SK-N-SH treated with all-trans-retinoic acid at 6 μM for 48 hours (cell line): ENCODE data around the gene RAB1A.

Experiments
- ATAC-seq: fragments of 200-7000 bp; cut with Tn5 transposase; 3 replicates; pipeline ENCODE4 v1.9.1; 2020; ENCODE audit warnings: mild to moderate bottlenecking, moderate library complexity
- ARNTL ChIP-seq: fragments of 450-650 bp; formaldehyde crosslinking; IDR thresholded peaks from 2 replicates; pipeline ENCODE4 v1.5.0; 2020; ENCODE audit warnings: low read depth, mild to moderate bottlenecking, moderate library complexity, borderline replicate concordance
- BACH2 ChIP-seq: fragments of 250-450 bp; sonication (Bioruptor Pico); IDR thresholded peaks from 2 replicates; pipeline ENCODE4 v1.9.0; 2021; ENCODE audit warnings: mild to moderate bottlenecking, borderline replicate concordance
- CSDC2 ChIP-seq: fragments of 250-450 bp; sonication (Bioruptor Pico); IDR thresholded peaks from 2 replicates; pipeline ENCODE4 v1.5.0; 2020; ENCODE audit warnings: mild to moderate bottlenecking, moderate library complexity
- ESRRG ChIP-seq: fragments of 250-450 bp; sonication (Bioruptor Pico); IDR thresholded peaks from 2 replicates; pipeline ENCODE4 v1.6.1; 2021; ENCODE audit warnings: mild to moderate bottlenecking
- GLIS3 ChIP-seq: fragments of 250-450 bp; sonication (Bioruptor Pico); IDR thresholded peaks from 2 replicates; pipeline ENCODE4 v1.5.0; 2020; ENCODE audit warnings: mild to moderate bottlenecking, moderate library complexity
- ISL1 ChIP-seq: fragments of 250-450 bp; sonication (Bioruptor Pico); IDR thresholded peaks from 2 replicates; pipeline ENCODE4 v2.1.2; 2022; ENCODE audit warnings: mild to moderate bottlenecking, moderate library complexity
- OSR1 ChIP-seq: fragments of 250-450 bp; sonication (Bioruptor Pico); IDR thresholded peaks from 2 replicates; pipeline ENCODE4 v1.8.0; 2022; ENCODE audit warnings: moderate library complexity, mild to moderate bottlenecking, inconsistent platforms
- PATZ1 ChIP-seq: fragments of 250-450 bp; sonication (Bioruptor Pico); IDR thresholded peaks from 2 replicates; pipeline ENCODE4 v1.8.0; 2020; ENCODE audit warnings: mild to moderate bottlenecking, moderate library complexity, borderline replicate concordance
- POU6F1 ChIP-seq: fragments of 250-450 bp; sonication (Bioruptor Pico); IDR thresholded peaks from 2 replicates; pipeline ENCODE4 v1.8.0; 2021; ENCODE audit warnings: low read depth, mild to moderate bottlenecking, moderate library complexity, borderline replicate concordance
- PPARA ChIP-seq: fragments of 250-450 bp; sonication (Bioruptor Pico); IDR thresholded peaks from 2 replicates; pipeline ENCODE4 v1.5.0; 2020; ENCODE audit warnings: mild to moderate bottlenecking, borderline replicate concordance
- RARB ChIP-seq: fragments of 250-450 bp; sonication (Bioruptor Pico); IDR thresholded peaks from 2 replicates; pipeline ENCODE4 v1.8.0; 2021; ENCODE audit warnings: mild to moderate bottlenecking, moderate library complexity
- SNAI2 ChIP-seq: fragments of 250-450 bp; sonication (Bioruptor Pico); IDR thresholded peaks from 2 replicates; pipeline ENCODE4 v1.5.0; 2020; ENCODE audit warnings: mild to moderate bottlenecking, moderate library complexity
- TCF4 ChIP-seq: fragments of 250-450 bp; sonication (Bioruptor Pico); IDR thresholded peaks from 2 replicates; pipeline ENCODE4 v1.8.0; 2021; ENCODE audit warnings: mild to moderate bottlenecking, moderate library complexity, borderline replicate concordance
- TOX ChIP-seq: fragments of 250-450 bp; sonication (Bioruptor Pico); IDR thresholded peaks from 2 replicates; pipeline ENCODE4 v1.8.0; 2021; ENCODE audit warnings: mild to moderate bottlenecking, moderate library complexity, borderline replicate concordance
- ZC3H10 ChIP-seq: fragments of 250-450 bp; sonication (Bioruptor Pico); IDR thresholded peaks from 2 replicates; pipeline ENCODE4 v1.5.1; 2021; ENCODE audit warnings: mild to moderate bottlenecking, moderate library complexity
- ZFP3 ChIP-seq: fragments of 250-450 bp; sonication (Bioruptor Pico); IDR thresholded peaks from 2 replicates; pipeline ENCODE4 v1.5.0; 2020; ENCODE audit warnings: mild to moderate bottlenecking, moderate library complexity
- ZFP30 ChIP-seq: fragments of 450-650 bp; formaldehyde crosslinking; IDR thresholded peaks from 2 replicates; pipeline ENCODE4 v1.5.0; 2022; ENCODE audit warnings: mild to moderate bottlenecking, moderate library complexity
- ZNF565 ChIP-seq: fragments of 450-650 bp; formaldehyde crosslinking; conservative IDR thresholded peaks from 2 replicates; pipeline ENCODE4 v1.5.0; 2020; ENCODE audit warnings: low read depth, mild to moderate bottlenecking, moderate library complexity
- ZNF70 ChIP-seq: fragments of 450-650 bp; formaldehyde crosslinking; IDR thresholded peaks from 2 replicates; pipeline ENCODE4 v1.5.0; 2020; ENCODE audit warnings: mild to moderate bottlenecking, moderate library complexity
- ZNF8 ChIP-seq: fragments of 450-650 bp; formaldehyde crosslinking; IDR thresholded peaks from 2 replicates; pipeline ENCODE4 v1.5.0; 2020; ENCODE audit warnings: mild to moderate bottlenecking, moderate library complexity
- TF ChIP-seq, protein P1 (sequence below): fragments of 250-450 bp; sonication (Bioruptor Pico); IDR thresholded peaks from 2 replicates; pipeline ENCODE4 v1.5.1; 2021; ENCODE audit warnings: mild to moderate bottlenecking, moderate library complexity
- TF ChIP-seq, protein P2 (sequence below): fragments of 250-450 bp; sonication (Bioruptor Pico); IDR thresholded peaks from 2 replicates; pipeline ENCODE4 v1.5.1; 2020; ENCODE audit warnings: low read depth, mild to moderate bottlenecking, moderate library complexity
- TF ChIP-seq, protein P3 (sequence below): fragments of 250-450 bp; sonication (Bioruptor Pico); IDR thresholded peaks from 2 replicates; pipeline ENCODE4 v1.5.0; 2020; ENCODE audit warnings: mild to moderate bottlenecking, moderate library complexity

RAB1A gene

DNA sequence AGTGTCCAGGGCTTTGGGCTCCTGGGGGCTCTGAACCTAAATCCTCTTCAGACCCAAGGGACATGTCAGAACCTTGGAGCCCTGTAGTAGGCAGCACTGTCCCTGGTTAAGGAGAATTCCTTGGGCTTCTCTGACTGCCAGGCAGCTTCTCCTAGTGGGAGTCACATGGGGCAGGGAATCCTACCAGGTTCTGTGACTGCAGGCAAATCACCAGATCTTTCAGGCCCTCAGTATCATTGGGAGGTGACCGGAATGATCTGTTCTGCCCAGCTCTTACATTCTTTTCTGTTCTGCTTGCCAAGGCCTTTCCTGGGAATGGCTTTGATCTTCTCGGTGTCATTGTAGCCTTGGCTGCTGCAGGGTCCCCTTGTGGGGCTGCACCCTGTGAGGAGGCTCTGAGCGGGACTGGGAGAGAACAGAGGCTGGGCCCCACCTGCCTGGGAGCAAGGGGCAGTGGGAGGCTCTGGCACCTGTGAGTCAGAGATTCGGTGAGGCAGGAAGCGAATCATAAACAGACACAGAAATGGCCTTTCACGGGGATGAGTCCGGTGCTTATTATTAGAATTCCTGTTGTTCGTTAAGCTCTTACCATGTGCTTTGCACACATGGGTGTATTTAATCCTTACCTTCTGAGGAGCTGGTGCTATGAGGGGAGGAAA is 59.6 kb downstream of the RAB1A start:
- ATAC-seq: peak; percentile 82
- no peak for TF ChIP-seq CSDC2 (CRISPR knock-in tag)
- no peak for TF ChIP-seq ZFP3 (CRISPR knock-in tag)
- no peak for TF ChIP-seq POU6F1 (CRISPR knock-in tag)
- no peak for TF ChIP-seq ISL1 (CRISPR knock-in tag)
- no peak for TF ChIP-seq TOX (CRISPR knock-in tag)
- no peak for TF ChIP-seq PATZ1 (CRISPR knock-in tag)
- TF ChIP-seq ESRRG (CRISPR knock-in tag): no peak
- TF ChIP-seq ZNF70 (CRISPR knock-in tag): no peak
- TF ChIP-seq, protein P1, sequence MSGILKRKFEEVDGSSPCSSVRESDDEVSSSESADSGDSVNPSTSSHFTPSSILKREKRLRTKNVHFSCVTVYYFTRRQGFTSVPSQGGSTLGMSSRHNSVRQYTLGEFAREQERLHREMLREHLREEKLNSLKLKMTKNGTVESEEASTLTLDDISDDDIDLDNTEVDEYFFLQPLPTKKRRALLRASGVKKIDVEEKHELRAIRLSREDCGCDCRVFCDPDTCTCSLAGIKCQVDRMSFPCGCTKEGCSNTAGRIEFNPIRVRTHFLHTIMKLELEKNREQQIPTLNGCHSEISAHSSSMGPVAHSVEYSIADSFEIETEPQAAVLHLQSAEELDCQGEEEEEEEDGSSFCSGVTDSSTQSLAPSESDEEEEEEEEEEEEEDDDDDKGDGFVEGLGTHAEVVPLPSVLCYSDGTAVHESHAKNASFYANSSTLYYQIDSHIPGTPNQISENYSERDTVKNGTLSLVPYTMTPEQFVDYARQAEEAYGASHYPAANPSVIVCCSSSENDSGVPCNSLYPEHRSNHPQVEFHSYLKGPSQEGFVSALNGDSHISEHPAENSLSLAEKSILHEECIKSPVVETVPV (CRISPR knock-in tag): no peak
- TF ChIP-seq PPARA (CRISPR knock-in tag): no peak
- TF ChIP-seq, protein P2, sequence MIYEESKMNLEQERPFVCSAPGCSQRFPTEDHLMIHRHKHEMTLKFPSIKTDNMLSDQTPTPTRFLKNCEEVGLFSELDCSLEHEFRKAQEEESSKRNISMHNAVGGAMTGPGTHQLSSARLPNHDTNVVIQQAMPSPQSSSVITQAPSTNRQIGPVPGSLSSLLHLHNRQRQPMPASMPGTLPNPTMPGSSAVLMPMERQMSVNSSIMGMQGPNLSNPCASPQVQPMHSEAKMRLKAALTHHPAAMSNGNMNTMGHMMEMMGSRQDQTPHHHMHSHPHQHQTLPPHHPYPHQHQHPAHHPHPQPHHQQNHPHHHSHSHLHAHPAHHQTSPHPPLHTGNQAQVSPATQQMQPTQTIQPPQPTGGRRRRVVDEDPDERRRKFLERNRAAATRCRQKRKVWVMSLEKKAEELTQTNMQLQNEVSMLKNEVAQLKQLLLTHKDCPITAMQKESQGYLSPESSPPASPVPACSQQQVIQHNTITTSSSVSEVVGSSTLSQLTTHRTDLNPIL: no peak
- no peak for TF ChIP-seq OSR1 (CRISPR knock-in tag)
- TF ChIP-seq ZFP30: no peak
- no peak for TF ChIP-seq GLIS3 (CRISPR knock-in tag)
- no peak for TF ChIP-seq ZNF565 (CRISPR knock-in tag)
- TF ChIP-seq ZNF8 (CRISPR knock-in tag): no peak
- TF ChIP-seq, all 23 proteins: peak for 0

DNA sequence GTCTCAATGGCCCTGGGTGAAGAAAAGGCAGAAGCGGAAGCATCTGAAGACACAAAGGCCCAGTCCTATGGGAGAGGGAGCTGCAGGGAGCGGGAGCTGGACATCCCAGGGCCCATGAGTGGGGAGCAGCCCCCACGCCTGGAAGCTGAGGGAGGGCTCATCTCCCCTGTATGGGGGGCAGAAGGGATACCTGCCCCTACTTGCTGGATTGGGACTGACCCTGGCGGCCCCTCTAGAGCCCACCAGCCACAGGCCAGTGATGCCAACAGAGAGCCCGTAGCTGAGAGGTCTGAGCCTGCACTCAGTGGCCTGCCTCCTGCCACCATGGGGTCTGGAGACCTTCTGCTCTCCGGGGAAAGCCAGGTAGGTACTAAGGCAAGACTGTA is 60.5 kb downstream of the RAB1A start:
- TF ChIP-seq, protein P2: no peak
- TF ChIP-seq PPARA (CRISPR knock-in tag) (no peak), ZC3H10 (CRISPR knock-in tag) (no peak), TOX (CRISPR knock-in tag) (no peak), RARB (CRISPR knock-in tag) (no peak), ISL1 (CRISPR knock-in tag) (no peak), TCF4 (CRISPR knock-in tag) (no peak), OSR1 (CRISPR knock-in tag) (no peak), SNAI2 (CRISPR knock-in tag) (no peak), ZNF70 (CRISPR knock-in tag) (no peak), ARNTL (CRISPR knock-in tag) (no peak), ZFP3 (CRISPR knock-in tag) (no peak), PATZ1 (CRISPR knock-in tag) (no peak), ZNF565 (CRISPR knock-in tag) (no peak), ZNF8 (CRISPR knock-in tag) (no peak), ZFP30 (no peak), BACH2 (no peak)
- TF ChIP-seq, protein P3, sequence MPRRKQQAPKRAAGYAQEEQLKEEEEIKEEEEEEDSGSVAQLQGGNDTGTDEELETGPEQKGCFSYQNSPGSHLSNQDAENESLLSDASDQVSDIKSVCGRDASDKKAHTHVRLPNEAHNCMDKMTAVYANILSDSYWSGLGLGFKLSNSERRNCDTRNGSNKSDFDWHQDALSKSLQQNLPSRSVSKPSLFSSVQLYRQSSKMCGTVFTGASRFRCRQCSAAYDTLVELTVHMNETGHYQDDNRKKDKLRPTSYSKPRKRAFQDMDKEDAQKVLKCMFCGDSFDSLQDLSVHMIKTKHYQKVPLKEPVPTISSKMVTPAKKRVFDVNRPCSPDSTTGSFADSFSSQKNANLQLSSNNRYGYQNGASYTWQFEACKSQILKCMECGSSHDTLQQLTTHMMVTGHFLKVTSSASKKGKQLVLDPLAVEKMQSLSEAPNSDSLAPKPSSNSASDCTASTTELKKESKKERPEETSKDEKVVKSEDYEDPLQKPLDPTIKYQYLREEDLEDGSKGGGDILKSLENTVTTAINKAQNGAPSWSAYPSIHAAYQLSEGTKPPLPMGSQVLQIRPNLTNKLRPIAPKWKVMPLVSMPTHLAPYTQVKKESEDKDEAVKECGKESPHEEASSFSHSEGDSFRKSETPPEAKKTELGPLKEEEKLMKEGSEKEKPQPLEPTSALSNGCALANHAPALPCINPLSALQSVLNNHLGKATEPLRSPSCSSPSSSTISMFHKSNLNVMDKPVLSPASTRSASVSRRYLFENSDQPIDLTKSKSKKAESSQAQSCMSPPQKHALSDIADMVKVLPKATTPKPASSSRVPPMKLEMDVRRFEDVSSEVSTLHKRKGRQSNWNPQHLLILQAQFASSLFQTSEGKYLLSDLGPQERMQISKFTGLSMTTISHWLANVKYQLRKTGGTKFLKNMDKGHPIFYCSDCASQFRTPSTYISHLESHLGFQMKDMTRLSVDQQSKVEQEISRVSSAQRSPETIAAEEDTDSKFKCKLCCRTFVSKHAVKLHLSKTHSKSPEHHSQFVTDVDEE (CRISPR knock-in tag): no peak
- TF ChIP-seq, protein P1 (CRISPR knock-in tag): no peak
- TF ChIP-seq, all 23 proteins: peak for 0
- ATAC-seq: no peak
